ENCODE data around the gene TMEM61.

GRCh38 chr1:55038552-55038838, 58.1 kb downstream of the TMEM61 start:
- TF ChIP-seq CTCF (IDR thresholded peaks at IDR 0.05) (no peak), POLR2A (IDR thresholded peaks at IDR 0.05) (no peak)
